Adrenal gland (tissue), 12 donors: ENCODE measurements around the gene ZNF397. TPM values are rescaled to one million over a fixed set of nuclear protein-coding genes. Genes with fewer than 3 reads are reported as not detected.

ENCODE experiments used
- DNase-seq, 7 donors: peaks; one replicate each; pipeline ENCODE4 v3.0.0-alpha.2; 2019 to 2020
- H3K27ac ChIP-seq, 5 donors: fragments of 200-600 bp; sonication (generic) in 4 of 5; 1 replicate in 3 of 5; 2 replicates in 2 of 5; pipeline versions ENCODE4 v1.5.1 to v1.8.0; 2016 to 2020; ENCODE audit warnings: mild to moderate bottlenecking in 1 of 5
- H3K27me3 ChIP-seq: fragments of 200-600 bp; 2 replicates; pipeline ENCODE4 v1.8.0; 2021
- H3K36me3 ChIP-seq, 2 donors: fragments of 200-600 bp; replicated peaks in 1 of 2; 1 replicate in 1 of 2; 2 replicates in 1 of 2; pipeline versions ENCODE4 v1.5.1 to v1.8.0; 2018 to 2022
- H3K4me1 ChIP-seq, 2 donors: fragments of 200-600 bp; replicated peaks in 1 of 2; 1 replicate in 1 of 2; 2 replicates in 1 of 2; pipeline versions ENCODE4 v1.5.1 to v1.8.0; 2018 to 2021
- H3K4me3 ChIP-seq, 4 donors: fragments of 200-600 bp; sonication (generic) in 3 of 4; one replicate each; pipeline ENCODE4 v1.5.1; 2016 to 2018
- H3K9me3 ChIP-seq, 3 donors: fragments of 200-600 bp; sonication (generic) in 1 of 3; replicated peaks in 1 of 3; 1 replicate in 2 of 3; 2 replicates in 1 of 3; pipeline versions ENCODE4 v1.5.1 to v1.8.0; 2016 to 2021
- CTCF ChIP-seq, 6 experiments: fragments of 450-650 bp in 4 of 6; fragments of 200-600 bp in 2 of 6; sonication (generic) in 1 of 6; IDR thresholded peaks; 1 replicate in 5 of 6; 2 replicates in 1 of 6; pipeline versions ENCODE4 v1.5.1 to v1.8.0; 2016 to 2021; ENCODE audit warnings: antibody characterized with exemption in 6 of 6, mild to moderate bottlenecking in 2 of 6, moderate library complexity in 1 of 6
- POLR2A ChIP-seq, 2 donors: fragments of 450-650 bp; IDR thresholded peaks; one replicate each; pipeline ENCODE4 v1.6.1; 2017; ENCODE audit warnings: antibody characterized with exemption in 2 of 2, mild to moderate bottlenecking in 2 of 2, moderate library complexity in 1 of 2
- WGBS, 4 donors: extraction: QIAGEN DNeasy Blood & Tissue Kit in 2 of 4; methylation state at CpG; one replicate each; pipeline versions ENCODE4 v1.1.5 to v1.1.7; 2013 to 2017; 5-methylcytosine and 5-hydroxymethylcytosine counted together
- intact Hi-C, 2 donors: fragments of 100-400 bp; cut with DNase I; formaldehyde crosslinking; loops; one replicate each; pipeline versions ENCODE4 v1.14.1 to v1.15.0; 2022 to 2023
- polyA plus RNA-seq, 3 donors: library from polyadenylated mRNA; stranded (reverse); fragments of 200-250 nt in 2 of 3; fragments of 350-450 nt in 1 of 3; fragmentation: Illumina TruSeq in 1 of 3; extraction: RNeasy Lipid Tissue Mini Kit (QIAGEN cat#74804) in 1 of 3; gene quantifications; one replicate each; pipeline ENCODE4 v1.2.3, GENCODE V29; 2013 to 2014
- total RNA-seq, 9 donors: library from RNA; depleted of rRNA in 4 of 9; stranded (reverse); fragments of >200 nt in 4 of 9; fragments of 120-200 nt in 1 of 9; fragmentation: NEBNext Ultra II Directional in 1 of 9; extraction: Animal tissue kit (Norgen Biotek cat#: 25700) in 1 of 9; gene quantifications; one replicate each; pipeline versions ENCODE4 v1.1.0 to v1.2.4, GENCODE V29; 2013 to 2023
- donor health status: healthy with polysubstance abuse.
- donor health status: Bipolar disorder and iron deficiency.
- donor health status: DM: yes; HTN: yes; CAD: no.
- donor health status: DM: no; HTN: no; CAD: no.
- donor health status: DM: no; HTN: no; CAD: no.
- donor health status: DM: yes; HTN: yes; CAD: no.

The ZNF397 gene
- total and polyA plus RNA-seq, 12 donors: 11.7 to 38.1 (median 28.9) TPM

GRCh38 chr18:35193316-35193715 is 47.5 kb upstream of the ZNF397 start:
- no peaks in the 10 kb centered on the region for H3K9me3 ChIP-seq
- H3K4me3 ChIP-seq: no peak overlapping the region
- intact Hi-C loops: no loop called here
- DNase-seq: no peak
- TF ChIP-seq POLR2A (IDR thresholded peaks at IDR 0.05): no peak
- no peak for TF ChIP-seq CTCF (IDR thresholded peaks at IDR 0.05)
- H3K27me3 ChIP-seq: no peaks in the 10 kb centered on the region
- no peak overlapping the region for H3K27ac ChIP-seq
- no peaks in the 10 kb centered on the region for H3K4me1 ChIP-seq
- H3K36me3 ChIP-seq: no peaks in the 10 kb centered on the region
- WGBS, 4 donors: 40 to 69% (median 61%) methylated on average over 1 of the region's 1 CpG

- 55 to 70% (median 60%) methylated on average over 2 of the region's 2 CpGs for WGBS, 4 donors
- intact Hi-C loops: no loop called here
- no peak for DNase-seq
Observed at GRCh38 chr18:35197296-35197695, 43.5 kb upstream of the ZNF397 start.

DNA sequence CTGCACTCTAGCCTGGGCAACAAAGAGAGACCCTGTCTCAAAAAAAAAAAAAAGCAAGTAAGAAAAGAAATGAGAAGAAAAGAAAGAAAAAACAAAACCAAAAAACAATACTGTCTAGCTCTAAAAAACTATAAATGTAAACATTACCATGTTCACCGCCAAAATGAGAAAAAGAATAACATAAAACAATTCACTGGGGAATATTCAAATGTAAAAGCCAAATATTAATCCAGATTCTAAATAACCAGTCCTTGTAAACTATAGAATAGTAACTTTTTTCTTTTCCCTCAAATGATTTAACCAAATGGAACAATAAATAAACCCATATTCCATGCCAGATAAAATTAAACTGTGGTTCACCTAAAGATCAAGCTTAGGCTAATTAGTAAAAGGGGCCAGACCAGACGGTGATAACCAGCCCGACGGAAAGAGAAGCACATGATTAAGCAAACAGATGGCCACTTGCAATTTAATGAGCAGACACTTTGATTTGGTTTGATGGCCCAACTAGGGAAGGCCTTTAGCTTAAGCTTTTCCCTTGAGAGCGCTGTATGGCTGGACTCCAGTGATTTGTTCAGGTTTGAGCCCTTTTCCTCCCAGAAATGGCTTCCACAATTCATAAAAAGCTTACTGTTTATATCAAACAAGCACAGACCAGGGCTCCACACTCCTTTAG is 39.4 kb upstream of the ZNF397 start:
- Histone ChIP-seq H3K27ac (no peak overlapping the region), H3K9me3 (no peaks in the 10 kb centered on the region), H3K36me3 (no peaks in the 10 kb centered on the region), H3K4me1 (peaks cover 0 to 5% of the 10 kb centered on the region in 2 donors), H3K27me3 (no peaks in the 10 kb centered on the region), H3K4me3 (no peak overlapping the region)
- WGBS, 4 donors: 75 to 84% (median 81%) methylated on average over 5 of the region's 5 CpGs
- TF ChIP-seq POLR2A (IDR thresholded peaks at IDR 0.05): no peak
- no peak for DNase-seq
- intact Hi-C loops: loop anchor here in 1 of 2 donors (10.0 kb wide), 1 partner anchor 337 kb away; no protein-coding TSS in a partner anchor

More at GRCh38 chr18:35197296-35197695, 43.5 kb upstream of the ZNF397 start:
- TF ChIP-seq POLR2A (IDR thresholded peaks at IDR 0.05) (no peak), CTCF (IDR thresholded peaks at IDR 0.05) (no peak)
- no peaks in the 10 kb centered on the region for H3K36me3 ChIP-seq
- H3K4me3 ChIP-seq: no peak overlapping the region
- H3K27ac ChIP-seq: no peak overlapping the region
- H3K27me3 ChIP-seq: no peaks in the 10 kb centered on the region
- no peaks in the 10 kb centered on the region for H3K9me3 ChIP-seq
- H3K4me1 ChIP-seq: no peaks in the 10 kb centered on the region

- Histone ChIP-seq H3K27me3 (no peaks in the 10 kb centered on the region), H3K27ac (no peak overlapping the region), H3K4me1 (peaks cover 0 to 5% of the 10 kb centered on the region in 2 donors), H3K4me3 (no peak overlapping the region), H3K36me3 (no peaks in the 10 kb centered on the region), H3K9me3 (no peaks in the 10 kb centered on the region)
- no peak for DNase-seq
- intact Hi-C loops: loop anchor here in 1 of 2 donors (10.0 kb wide), 1 partner anchor 338 kb away; no protein-coding TSS in a partner anchor
- TF ChIP-seq POLR2A (IDR thresholded peaks at IDR 0.05) (no peak), CTCF (IDR thresholded peaks at IDR 0.05) (no peak)
- 56 to 71% (median 63%) methylated on average over 3 of the region's 3 CpGs for WGBS, 4 donors
Observed at GRCh38 chr18:35203067-35203466, 37.8 kb upstream of the ZNF397 start.
